ENCODE results near the gene ZC2HC1C. TPM values are rescaled to one million over a fixed set of nuclear protein-coding genes. Genes with fewer than 3 reads are reported as not detected.
A peak's percentile ranks its signal among the peaks of the same experiment; 100 is the strongest.
"Not testable (repeated sequence)": the region's sequence is repeated elsewhere in the genome, so short reads cannot be mapped to it uniquely, and the experiment has no call there.

ZC2HC1C gene
- total RNA-seq, 1 donor from 2014 or later: 0.91 TPM

GRCh38 chr14:75063013-75063412, 6.4 kb upstream of the ZC2HC1C start:
- POLR2A ChIA-PET: interaction anchor here (1.2 kb wide), 1 partner anchor 13 kb away, joined by 4 read pairs; no protein-coding TSS in a partner anchor
- no peak for TF ChIP-seq CTCF (IDR thresholded peaks at IDR 0.05)
- peak overlapping the region; percentile 100 for H3K4me3 Mint-ChIP-seq
- ATAC-seq (ENCODE audit: low read depth): no peak
- peaks cover 19% of the 10 kb centered on the region for H3K36me3 Mint-ChIP-seq (ENCODE audit: low read depth)
- CTCF ChIA-PET: interaction anchor here (0.7 to 1.1 kb wide), 2 partner anchors 25 to 301 kb away, joined by 3 to 4 read pairs; no protein-coding TSS in a partner anchor
- H3K9me3 Mint-ChIP-seq: no peaks in the 10 kb centered on the region
- no peak for DNase-seq
- peaks cover 19% of the 10 kb centered on the region for H3K4me1 Mint-ChIP-seq
- H3K27ac Mint-ChIP-seq: peak overlapping the region; percentile 94
- intact Hi-C loops (cut with micrococcal nuclease): loop anchor here (5.0 to 10.0 kb wide), 2 partner anchors 301 to 348 kb away; partner anchors contain the start of genes AREL1, FCF1 and YLPM1
- no peaks in the 10 kb centered on the region for H3K27me3 Mint-ChIP-seq

GRCh38 chr14:75063491-75064204, 5.8 kb upstream of the ZC2HC1C start, which contains the start of gene ACYP1:
ACYP1 (minus strand) TSS chr14:75064024; CDS start chr14:75063553, 471 bp downstream.
- no peaks in the 10 kb centered on the region for H3K27me3 Mint-ChIP-seq
- H3K4me1 Mint-ChIP-seq: peaks cover 19% of the 10 kb centered on the region

DNA sequence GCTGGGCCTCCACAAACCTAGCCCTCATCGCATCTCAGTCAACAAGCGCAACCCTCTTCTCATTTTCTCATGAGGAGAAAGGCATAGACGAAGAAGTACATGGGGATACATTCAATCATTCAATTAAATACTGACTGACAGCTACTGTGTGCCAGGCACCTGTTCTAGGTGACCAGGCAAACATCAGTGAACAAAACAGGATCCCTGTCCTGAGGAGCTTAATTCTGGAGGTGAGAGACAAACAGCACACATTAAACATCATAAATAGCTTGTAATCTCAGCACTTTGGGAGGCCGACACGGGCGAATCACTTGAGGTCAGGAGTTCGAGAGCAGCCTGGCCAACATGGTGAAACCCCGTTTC, 5.3 kb upstream of the ZC2HC1C start:
- no peaks in the 10 kb centered on the region for H3K9me3 Mint-ChIP-seq
- no peak for TF ChIP-seq CTCF (IDR thresholded peaks at IDR 0.05)
- peaks cover 19% of the 10 kb centered on the region for H3K4me1 Mint-ChIP-seq
- POLR2A ChIA-PET: interaction anchor here (0.6 to 1.4 kb wide), 8 partner anchors 12 to 1592 kb away, joined by 3 to 6 read pairs (median 4); partner anchors contain the start of genes EIF2B2, MLH3 and NEK9
- H3K27ac Mint-ChIP-seq: peak overlapping the region; percentile 94
- H3K36me3 Mint-ChIP-seq (ENCODE audit: low read depth): peaks cover 19% of the 10 kb centered on the region
- H3K4me3 Mint-ChIP-seq: peak overlapping the region; percentile 100
- DNase-seq (no peak), ATAC-seq (ENCODE audit: low read depth) (peak; percentile 16)
- CTCF ChIA-PET: interaction anchor here (1.1 kb wide), 1 partner anchor 15 kb away, joined by 4 read pairs; no protein-coding TSS in a partner anchor
- H3K27me3 Mint-ChIP-seq: no peaks in the 10 kb centered on the region
- intact Hi-C loops (cut with micrococcal nuclease): loop anchor here (5.0 to 10.0 kb wide), 2 partner anchors 302 to 349 kb away; partner anchors contain the start of genes AREL1, FCF1 and YLPM1

More at GRCh38 chr14:75063491-75064204, 5.8 kb upstream of the ZC2HC1C start, which contains the start of gene ACYP1:
- no peak for TF ChIP-seq CTCF (IDR thresholded peaks at IDR 0.05)
- intact Hi-C loops (cut with micrococcal nuclease): loop anchor here (5.0 to 10.0 kb wide), 2 partner anchors 301 to 349 kb away; partner anchors contain the start of genes AREL1, FCF1 and YLPM1
- ChIA-PET POLR2A (interaction anchor here (0.6 to 1.4 kb wide), 8 partner anchors 12 to 1592 kb away, joined by 3 to 6 read pairs (median 4); partner anchors contain the start of genes EIF2B2, MLH3 and NEK9), CTCF (interaction anchor here (1.1 kb wide), 1 partner anchor 14 kb away, joined by 4 read pairs; no protein-coding TSS in a partner anchor)
- Mint-ChIP-seq H3K36me3 (ENCODE audit: low read depth) (peaks cover 19% of the 10 kb centered on the region), H3K27ac (peak within 1 kb of the TSS; percentile 94), H3K9me3 (no peaks in the 10 kb centered on the region), H3K4me3 (peak within 1 kb of the TSS; percentile 100)
- DNase-seq (peak; percentile 90), ATAC-seq (ENCODE audit: low read depth) (peak; percentile 99)

DNA sequence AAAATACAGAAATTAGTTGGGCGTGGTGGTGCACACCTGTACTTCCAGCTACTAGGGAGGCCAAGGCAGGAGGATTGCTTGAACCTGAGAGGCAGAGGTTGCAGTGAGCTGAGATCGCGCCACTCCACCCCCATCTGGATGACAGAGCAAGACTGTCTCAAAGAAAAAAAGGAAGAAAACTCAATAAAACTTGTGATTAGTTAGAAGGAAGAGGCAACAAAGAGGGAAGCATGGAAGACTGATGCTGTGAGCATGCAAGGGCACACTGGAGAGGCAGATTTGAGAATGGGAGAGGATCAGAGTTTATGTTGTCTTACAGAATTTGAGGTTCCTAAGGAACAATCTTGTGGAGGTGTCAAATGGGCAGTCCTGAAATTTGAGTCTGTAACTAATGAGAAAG, 2.8 kb upstream of the ZC2HC1C start:
- H3K9me3 Mint-ChIP-seq: no peaks in the 10 kb centered on the region
- no peaks in the 10 kb centered on the region for H3K27me3 Mint-ChIP-seq
- CTCF ChIA-PET: interaction anchor here (1.3 kb wide), 1 partner anchor 22 kb away, joined by 3 read pairs; no protein-coding TSS in a partner anchor
- H3K36me3 Mint-ChIP-seq (ENCODE audit: low read depth): peaks cover 8% of the 10 kb centered on the region
- intact Hi-C loops (cut with micrococcal nuclease): loop anchor here (10.0 kb wide), 1 partner anchor 352 kb away; the partner anchor contains the start of genes AREL1 and FCF1
- peaks cover 19% of the 10 kb centered on the region for H3K4me1 Mint-ChIP-seq
- no peak for ATAC-seq (ENCODE audit: low read depth)
- POLR2A ChIA-PET: no interaction called here
- no peak for TF ChIP-seq CTCF (IDR thresholded peaks at IDR 0.05)
- H3K4me3 Mint-ChIP-seq: no peak overlapping the region
- no peak overlapping the region for H3K27ac Mint-ChIP-seq
- DNase-seq: no peak

GRCh38 chr14:75067212-75067611, 2.2 kb upstream of the ZC2HC1C start:
- CTCF ChIA-PET: interaction anchor here (1.3 kb wide), 1 partner anchor 21 kb away, joined by 3 read pairs; no protein-coding TSS in a partner anchor
- TF ChIP-seq CTCF (IDR thresholded peaks at IDR 0.05): no peak
- intact Hi-C loops (cut with micrococcal nuclease): loop anchor here (10.0 kb wide), 1 partner anchor 352 kb away; the partner anchor contains the start of genes AREL1 and FCF1
- POLR2A ChIA-PET: no interaction called here
- H3K36me3 Mint-ChIP-seq (ENCODE audit: low read depth): peaks cover 8% of the 10 kb centered on the region
- H3K9me3 Mint-ChIP-seq: no peaks in the 10 kb centered on the region
- H3K27ac Mint-ChIP-seq: no peak overlapping the region
- no peaks in the 10 kb centered on the region for H3K27me3 Mint-ChIP-seq
- no peak for ATAC-seq (ENCODE audit: low read depth)
- no peak overlapping the region for H3K4me3 Mint-ChIP-seq
- no peak for DNase-seq
- peaks cover 19% of the 10 kb centered on the region for H3K4me1 Mint-ChIP-seq

DNA sequence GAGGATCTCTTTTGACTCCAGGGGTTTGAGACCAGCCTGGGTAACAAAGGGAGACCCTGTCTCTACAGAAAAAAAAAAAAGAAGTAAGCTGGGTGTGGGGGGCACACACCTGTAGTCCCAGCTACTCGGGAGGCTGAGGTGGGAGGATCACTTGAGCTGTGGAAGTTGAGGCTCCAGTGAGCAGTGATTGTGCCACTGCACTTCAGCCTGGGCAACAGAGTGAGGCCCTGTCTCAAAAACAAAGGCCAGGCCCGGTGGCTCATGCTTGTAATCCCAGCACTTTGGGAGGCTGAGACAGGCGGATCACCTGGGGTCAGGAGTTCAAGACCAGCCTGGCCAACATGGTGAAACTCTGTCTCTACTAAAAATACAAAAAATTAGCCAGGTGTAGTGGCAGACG, 1.7 kb upstream of the ZC2HC1C start:
- CTCF ChIA-PET: interaction anchor here (1.3 to 1.4 kb wide), 2 partner anchors 21 to 207 kb away, joined by 3 read pairs; no protein-coding TSS in a partner anchor
- not testable (repeated sequence) for ATAC-seq (ENCODE audit: low read depth); DNase-seq; H3K27ac Mint-ChIP-seq; H3K36me3 Mint-ChIP-seq (ENCODE audit: low read depth); H3K4me3 Mint-ChIP-seq; H3K27me3 Mint-ChIP-seq; H3K9me3 Mint-ChIP-seq
- intact Hi-C loops (cut with micrococcal nuclease): loop anchor here (2.0 to 10.0 kb wide), 2 partner anchors 17 to 353 kb away; partner anchors contain the start of genes AREL1, FCF1 and MLH3
- POLR2A ChIA-PET: interaction anchor here (0.6 kb wide), 1 partner anchor 55 kb away, joined by 3 read pairs; no protein-coding TSS in a partner anchor
- H3K4me1 Mint-ChIP-seq: peaks cover 18% of the 10 kb centered on the region
